D341Med (cell line): ENCODE results near the gene ZBTB7C.
"Not testable (repeated sequence)": the region's sequence is repeated elsewhere in the genome, so short reads cannot be mapped to it uniquely, and the experiment has no call there.

Experiments
- DNase-seq: peaks from one replicate; pipeline ENCODE4 v3.0.0; 2012; ENCODE audit warnings: low spot score

ZBTB7C gene

DNA sequence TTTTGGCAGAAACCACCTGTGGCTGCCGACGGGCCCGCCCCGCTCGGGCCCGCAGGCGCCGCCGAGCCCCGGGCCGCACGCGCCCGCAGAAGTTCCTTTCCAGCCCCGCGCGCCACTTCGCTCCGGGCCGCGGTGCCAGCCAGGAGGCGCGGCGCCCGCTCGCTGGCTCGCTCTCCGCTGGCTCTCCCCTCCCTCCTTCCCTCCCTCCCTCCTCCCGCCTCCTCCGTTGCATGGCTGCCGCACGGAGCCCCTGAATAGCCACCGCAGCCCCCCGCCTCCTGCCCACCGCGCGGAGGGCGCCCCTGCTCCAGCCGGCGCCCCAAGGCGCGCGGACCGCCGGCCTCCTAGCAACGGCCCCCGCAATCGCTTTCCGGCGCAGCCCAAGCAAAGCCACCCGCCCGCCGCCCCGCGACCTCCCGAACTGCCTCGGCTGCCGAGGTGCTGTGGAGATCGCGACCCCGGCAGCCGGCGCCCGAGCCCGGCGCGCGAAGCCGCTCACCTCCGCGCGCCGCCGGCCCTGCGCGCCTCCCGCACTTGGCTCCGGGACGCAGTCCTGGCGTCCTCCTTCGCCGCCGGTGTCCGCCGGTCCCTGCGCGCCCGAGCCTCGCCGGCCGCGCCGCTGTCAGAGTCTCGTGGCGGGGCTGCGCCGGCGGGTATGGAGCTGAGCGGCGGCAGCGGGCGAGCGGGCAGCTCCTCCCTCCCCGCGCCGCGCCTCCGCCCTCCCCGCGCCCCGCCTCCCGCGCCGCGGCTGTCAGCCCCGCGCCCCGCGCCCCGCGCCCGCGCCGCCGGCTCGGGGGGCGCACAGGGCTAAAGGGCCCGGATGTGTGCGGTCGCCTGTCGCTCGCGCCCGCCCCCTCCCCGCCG is at the start of gene ZBTB7C:
TSS of gene ZBTB7C (minus strand) at position 657 of the 864 bp plus-strand sequence.
- DNase-seq: peak; percentile 90

DNA sequence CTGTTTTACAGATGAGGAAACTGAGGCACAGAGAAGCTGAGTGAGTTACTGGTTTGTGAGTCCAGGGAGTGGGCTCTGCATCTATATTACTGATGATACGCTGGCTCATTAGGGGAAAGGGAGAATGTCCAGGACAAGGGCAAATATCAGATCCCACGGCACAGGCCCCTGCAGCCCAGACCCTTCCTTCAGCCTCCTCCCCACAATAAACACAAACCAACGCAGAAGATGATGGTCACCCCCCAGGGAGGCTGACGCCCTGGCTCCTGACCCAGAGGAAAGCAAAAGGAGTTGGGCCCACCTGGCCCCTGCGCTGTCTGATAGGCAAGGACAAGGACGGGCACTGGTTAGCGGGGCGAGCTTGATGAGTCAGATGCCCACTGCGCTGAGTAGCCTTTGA is 47.7 kb upstream of the ZBTB7C start:
- DNase-seq: no peak

DNA sequence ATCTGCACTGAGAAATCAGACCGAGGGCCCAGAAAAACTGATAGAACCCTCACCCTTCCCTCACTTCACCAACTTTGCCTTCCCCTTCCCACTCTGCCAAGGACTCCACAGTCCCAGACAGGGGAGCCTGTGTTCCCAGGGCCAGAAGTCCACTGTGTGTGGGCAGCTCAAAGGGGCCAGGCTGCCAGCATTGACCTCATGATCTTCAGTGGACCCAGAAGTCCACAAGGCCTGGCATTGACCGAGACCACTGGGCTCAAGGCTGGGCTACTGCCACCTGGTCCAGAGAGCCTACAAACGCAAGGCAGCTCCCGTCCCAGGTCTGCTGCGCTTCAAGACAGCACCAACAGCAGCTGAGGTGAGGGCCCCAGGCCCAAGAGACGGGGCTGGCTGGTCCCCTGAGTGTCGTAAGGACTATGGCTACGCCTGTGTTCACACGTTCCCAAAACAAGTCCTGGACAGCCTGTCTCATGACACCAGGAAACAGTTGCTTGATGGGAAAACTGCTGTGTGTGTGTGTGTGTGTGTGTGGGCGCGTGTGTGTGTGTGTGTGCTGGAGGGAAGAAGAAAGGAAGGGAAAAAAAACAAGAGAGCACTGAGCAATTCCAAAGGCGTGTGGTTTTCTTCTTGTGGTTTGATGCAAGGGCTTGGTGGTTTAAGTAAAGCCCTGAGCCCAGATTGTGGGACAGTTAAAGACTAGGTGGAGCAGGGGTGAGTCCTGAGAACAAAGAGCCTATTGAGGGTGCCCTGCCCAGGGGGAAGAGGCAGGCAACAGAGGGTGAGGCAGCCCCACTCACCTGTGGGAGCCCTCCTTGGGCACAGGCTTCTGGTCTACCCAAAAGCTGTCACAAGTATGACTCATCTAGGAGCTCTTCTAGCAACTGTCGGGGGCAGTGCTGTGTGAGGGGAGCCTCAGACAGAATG is 46.6 kb upstream of the ZBTB7C start:
- no peak for DNase-seq

DNA sequence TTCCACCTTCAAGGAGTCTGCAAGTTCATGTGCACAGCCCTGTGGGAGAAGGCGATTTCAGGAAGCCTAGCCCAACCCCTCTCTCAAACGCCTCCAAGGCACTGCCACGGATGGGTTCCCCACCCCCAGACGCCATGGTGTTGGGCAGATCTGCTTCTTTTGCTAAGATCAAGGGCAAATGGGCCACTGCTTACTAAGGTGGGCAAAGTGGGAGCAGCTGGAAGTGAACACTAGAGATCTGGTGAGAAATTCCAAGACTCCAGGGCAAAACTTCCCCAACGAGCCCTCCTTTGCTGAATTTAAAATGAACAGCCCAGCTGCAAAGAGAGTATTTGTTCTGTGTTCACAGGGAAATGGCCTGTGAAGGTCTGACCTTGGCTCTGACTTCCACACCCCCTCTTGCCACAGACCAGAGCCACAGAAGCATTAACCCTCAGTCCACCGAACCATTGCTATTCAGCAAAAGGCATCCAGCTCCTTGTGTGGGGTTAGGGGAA is 45.1 kb upstream of the ZBTB7C start:
- no peak for DNase-seq

DNA sequence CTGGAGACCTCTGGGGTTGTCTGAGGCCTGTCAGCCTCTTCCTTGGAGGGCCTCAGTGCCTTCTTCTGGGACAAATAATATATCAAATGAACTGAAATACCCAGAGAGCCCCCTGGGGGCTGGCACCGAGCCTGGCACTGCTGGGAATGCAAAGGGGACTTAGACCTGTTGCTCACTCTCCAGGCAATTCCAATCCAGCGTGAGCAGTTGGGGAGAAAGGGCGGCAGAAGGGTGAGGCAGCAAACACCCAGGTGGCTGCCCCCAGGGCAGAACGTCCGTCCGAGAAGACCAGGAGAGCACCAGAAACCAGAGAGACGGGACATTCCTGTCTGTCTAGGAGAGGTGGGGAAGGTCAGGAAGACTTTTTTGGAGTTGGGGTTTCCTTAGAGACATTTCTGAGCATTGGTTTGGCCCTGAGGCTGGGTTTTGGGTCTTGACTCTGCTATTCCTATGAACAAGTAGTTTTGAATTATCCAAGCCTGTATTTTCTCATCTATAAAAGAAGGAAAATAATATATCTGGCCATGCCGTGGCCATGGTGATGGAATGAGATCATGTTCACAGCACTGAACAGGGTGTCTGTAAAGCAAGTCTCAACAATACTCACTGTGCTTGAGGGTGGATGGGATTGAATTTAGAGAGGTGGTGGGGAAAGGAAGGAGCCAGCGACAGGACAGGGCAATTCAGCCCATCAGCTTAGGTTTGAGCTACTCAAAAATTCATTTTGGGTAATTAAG is 44.3 kb upstream of the ZBTB7C start:
- no peak for DNase-seq

GRCh38 chr18:48452861-48453323 is 43.7 kb upstream of the ZBTB7C start:
- DNase-seq: no peak

DNA sequence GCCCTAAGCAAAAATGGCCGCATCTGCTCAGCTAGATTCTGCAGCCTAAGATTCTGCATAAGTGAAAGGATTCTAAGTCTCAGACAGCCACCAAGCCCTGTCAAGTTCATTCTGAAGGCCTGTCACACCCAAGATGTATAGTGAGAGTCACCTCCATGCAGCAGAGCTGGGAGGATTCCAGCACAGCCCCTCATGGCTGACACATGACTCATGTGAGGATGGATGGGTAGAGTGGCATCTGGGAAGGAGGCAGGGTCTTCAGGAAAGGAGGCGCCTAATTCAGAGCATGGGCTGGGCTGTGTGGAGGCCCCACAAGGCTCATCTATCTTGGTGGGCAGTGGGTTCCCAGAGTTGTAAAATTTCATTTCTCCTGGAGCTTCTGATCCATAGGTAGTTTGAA is 41.5 kb upstream of the ZBTB7C start:
- DNase-seq: no peak

- peak; percentile 93 for DNase-seq
Observed at GRCh38 chr18:48446582-48447225, 37.5 kb upstream of the ZBTB7C start.

DNA sequence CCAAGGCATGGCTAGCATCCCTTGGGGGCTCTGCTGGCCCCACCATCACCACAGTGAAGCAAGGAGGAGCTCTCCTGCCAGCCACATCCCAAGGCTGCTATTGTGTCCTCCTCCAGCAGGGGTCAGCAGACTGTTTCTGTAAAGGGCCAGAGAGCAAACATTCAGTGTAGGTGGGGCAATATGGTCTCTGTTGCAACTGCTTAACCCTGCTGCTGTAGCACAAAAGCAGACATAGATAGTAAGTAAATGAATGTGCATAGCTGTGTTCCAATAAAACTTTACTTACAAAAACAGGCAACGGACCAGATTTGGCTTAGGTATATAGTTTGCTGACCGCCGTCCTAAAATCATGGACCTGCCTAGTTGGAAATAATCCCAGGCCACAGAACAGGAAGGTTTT is 36.4 kb upstream of the ZBTB7C start:
- peak; percentile 83 for DNase-seq

DNA sequence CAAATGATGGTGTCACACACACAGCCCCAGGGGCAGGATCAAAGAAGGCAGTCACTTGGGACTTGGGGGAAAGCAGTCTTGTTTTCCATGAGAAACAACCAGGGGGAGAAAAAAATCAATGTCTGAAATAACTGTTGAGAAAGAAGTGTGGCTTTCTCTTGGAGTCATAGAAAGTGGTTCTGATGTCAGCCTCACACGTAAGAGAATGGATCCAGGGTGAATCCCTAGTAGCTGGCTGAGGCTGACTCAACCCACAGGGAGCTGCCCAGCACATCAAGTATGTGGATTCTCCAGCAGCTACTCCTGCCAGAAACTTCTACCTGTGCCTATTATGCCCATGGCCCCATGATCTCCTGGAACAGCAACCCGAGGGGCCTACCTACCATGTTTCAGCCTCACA is 33.6 kb upstream of the ZBTB7C start:
- DNase-seq: no peak

- DNase-seq: no peak
Observed at GRCh38 chr18:48441405-48441881, 32.3 kb upstream of the ZBTB7C start.

- DNase-seq: no peak
Observed at GRCh38 chr18:48440924-48441323, 31.7 kb upstream of the ZBTB7C start.

GRCh38 chr18:48436907-48437306 is 27.7 kb upstream of the ZBTB7C start:
- no peak for DNase-seq

- DNase-seq: not testable (repeated sequence)
Observed at GRCh38 chr18:48434382-48434781, 25.2 kb upstream of the ZBTB7C start.

- no peak for DNase-seq
Observed at GRCh38 chr18:48433541-48433940, 24.4 kb upstream of the ZBTB7C start.

- no peak for DNase-seq
Observed at GRCh38 chr18:48430150-48430549, 21.0 kb upstream of the ZBTB7C start.

DNA sequence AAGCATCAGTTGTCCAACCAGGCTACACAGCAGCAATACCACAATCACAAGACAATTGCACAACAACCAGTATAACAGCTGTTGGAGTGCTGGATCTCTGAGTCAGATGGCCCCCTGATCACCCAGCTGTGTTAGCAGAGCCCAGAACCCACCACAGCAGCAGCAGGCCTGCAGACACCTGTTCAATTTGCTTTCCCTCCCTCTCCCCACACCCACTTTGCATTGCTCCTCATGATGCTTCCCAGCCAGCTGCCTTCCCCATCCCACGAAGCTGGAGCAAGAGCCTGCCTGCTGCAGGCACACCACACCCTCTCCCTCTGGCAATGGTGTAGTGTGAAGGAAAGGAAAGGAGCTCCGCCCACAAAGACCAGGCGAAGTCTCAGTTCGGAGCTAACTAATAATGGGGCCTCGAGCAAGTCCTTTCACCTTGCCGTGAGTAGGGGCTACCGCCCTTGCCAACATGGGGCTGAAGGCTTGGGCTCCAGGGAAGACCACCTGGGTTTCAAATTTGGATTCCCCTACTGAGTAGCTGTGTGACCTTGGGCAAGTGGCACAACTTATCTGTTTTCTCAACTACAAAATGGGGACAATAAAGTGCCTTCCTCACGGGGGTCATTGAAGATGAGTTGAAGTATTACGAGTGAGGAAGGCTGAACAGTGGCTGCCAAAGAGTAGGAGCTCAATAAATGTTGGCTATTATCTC is 19.4 kb upstream of the ZBTB7C start:
- DNase-seq: no peak

- no peak for DNase-seq
Observed at GRCh38 chr18:48422947-48423378, 13.8 kb upstream of the ZBTB7C start.

GRCh38 chr18:48419277-48420022 is 10.3 kb upstream of the ZBTB7C start:
- DNase-seq: no peak
